ENCODE results near the gene CUBN. TPM values are rescaled to one million over a fixed set of nuclear protein-coding genes. Genes with fewer than 3 reads are reported as not detected.

CUBN gene
- polyA plus RNA-seq, 1 donor, result 3.7 TPM

- DNase-seq (ENCODE audit: low read depth), result no peak
Measured at GRCh38 chr10:17073725-17074540, 55.7 kb downstream of the CUBN start.

DNA sequence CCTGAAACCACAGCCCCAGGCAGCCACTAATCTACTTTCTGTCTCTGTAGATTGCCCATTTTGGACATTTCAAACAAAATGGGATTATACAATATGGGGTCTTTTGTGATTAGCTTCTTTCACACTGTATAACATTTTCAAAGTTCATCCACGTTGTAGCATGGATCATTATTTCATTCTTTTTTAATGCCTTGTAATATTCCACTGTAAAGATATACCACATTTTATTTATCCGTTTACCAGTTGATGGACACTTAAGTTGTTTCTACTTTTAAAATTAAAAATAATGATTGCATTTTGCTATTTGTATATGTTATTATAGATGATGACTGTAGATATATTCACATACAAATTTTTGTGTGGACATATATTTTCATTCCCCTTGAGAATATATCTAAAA, 60.7 kb downstream of the CUBN start:
- DNase-seq (ENCODE audit: low read depth), result no peak

DNA sequence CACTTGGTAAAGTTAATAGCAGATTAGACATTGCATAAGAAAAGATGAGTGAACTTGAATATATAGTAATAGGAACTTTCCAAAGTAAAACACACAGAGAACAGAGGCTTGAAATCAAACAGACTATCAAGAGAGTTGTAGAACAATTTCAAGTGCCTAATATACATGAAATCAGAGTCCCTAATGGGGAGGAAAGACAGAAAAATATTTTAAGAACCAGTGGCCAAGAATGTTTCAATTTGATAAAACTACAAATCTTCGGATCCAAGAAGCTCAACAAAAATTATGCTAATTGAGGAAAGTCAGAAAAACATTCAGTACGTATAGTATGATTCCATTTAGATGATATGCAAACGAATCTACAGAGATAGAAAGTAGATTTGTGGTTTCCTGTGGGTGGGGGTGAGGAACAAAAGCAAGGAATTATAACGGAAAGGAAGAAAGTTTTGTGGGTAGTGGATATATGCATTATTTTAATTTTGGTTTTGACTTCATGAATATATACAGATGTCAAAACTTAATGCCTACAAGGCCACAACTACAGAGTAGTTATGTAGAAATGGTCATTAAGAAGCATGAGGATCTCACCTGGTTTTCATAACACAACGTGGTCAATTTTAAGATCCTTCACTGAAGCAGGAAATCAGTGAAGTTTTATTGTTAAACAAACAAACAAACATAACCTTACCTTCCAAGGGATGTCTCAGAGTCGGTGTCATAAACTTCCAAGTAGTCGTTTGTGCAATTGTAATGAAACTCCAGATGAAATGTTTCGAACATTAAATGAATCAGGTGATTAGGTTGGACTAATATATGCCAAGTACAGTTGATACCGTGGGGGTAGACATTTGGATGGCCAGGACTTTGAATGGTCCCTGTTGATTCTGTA, 62.0 kb downstream of the CUBN start:
- no peak for DNase-seq (ENCODE audit: low read depth)

DNA sequence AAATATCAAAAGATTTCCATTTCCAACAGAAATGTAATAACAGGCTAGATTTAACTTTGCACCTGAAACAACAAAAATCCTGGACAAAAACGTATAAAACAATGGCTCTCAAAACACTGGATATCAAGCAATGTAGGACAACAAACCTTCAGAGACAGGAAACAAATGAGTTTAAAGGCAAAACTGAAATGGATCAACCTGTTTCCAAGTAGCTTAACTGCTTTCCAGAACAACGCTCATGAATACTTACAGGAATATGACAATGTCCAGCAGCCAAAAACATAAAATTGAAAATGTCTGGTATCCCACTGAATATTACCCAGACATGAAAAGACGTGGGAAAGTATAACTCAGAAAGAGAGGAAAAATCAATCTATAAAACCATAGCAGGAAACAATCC, 62.8 kb downstream of the CUBN start:
- no peak for DNase-seq (ENCODE audit: low read depth)

DNA sequence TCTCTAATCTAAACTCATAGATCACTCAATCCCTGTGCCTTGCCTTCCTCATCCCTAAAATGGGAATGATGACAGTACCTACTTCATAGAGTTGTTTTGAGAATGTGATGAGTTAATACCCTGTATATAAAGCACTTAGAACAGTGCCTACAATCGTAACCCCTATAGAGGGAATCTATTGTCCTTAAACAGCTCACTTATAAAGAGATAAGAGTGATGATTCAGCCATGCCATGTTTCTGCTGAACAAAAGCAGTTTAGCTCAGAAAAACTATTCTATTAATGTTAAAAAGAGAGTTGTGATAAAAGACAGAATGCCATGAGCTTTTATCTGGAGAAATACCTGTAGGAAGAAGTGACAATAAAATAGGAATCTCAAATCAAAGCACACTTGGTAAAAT, 63.6 kb downstream of the CUBN start:
- DNase-seq (ENCODE audit: low read depth), result no peak

- no peak for DNase-seq (ENCODE audit: low read depth)
Measured at GRCh38 chr10:17065273-17065672, 64.3 kb downstream of the CUBN start.

- DNase-seq (ENCODE audit: low read depth), result no peak
Measured at GRCh38 chr10:17064435-17064834, 65.2 kb downstream of the CUBN start.

GRCh38 chr10:17062955-17063484, 66.6 kb downstream of the CUBN start:
- DNase-seq (ENCODE audit: low read depth), result no peak

GRCh38 chr10:17062493-17062892, 67.1 kb downstream of the CUBN start:
- no peak for DNase-seq (ENCODE audit: low read depth)

DNA sequence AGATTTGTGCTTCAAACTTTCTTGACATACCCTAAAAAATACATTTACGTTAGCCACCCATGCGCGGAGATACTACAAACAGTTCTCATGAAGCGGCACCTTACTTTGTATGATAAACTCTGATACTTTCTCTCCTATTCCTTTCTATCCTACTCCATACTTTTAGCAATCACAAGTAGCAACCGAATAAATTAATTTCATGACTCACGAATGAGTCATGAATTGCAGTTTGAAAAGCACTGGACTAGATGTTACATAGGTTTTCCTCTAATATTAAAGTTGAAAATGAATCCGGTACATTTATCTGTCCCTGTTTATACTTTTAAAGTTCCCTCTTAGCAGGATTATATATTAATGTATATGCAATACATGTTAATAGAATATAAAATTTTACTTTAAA, 67.6 kb downstream of the CUBN start:
- DNase-seq (ENCODE audit: low read depth), result no peak

DNA sequence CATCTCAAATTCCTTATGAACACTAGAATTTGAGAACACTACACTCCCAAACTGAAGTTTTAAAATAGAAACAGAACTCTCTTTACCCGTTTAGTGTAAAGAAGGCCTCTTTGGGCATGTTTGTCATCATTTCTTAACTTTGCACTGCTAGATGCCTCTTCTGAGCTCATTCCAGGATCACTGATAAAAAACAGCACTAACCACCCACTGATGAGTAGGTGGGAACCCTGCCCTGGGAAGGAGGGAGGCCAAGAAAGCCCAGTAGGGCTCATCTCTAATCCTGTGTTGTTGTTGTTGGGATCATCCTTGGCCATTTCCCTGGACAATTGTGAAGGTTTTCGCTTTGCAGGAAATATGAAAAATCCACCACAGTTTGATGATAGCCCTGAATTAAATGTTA, 68.2 kb downstream of the CUBN start:
- DNase-seq (ENCODE audit: low read depth), result no peak

DNA sequence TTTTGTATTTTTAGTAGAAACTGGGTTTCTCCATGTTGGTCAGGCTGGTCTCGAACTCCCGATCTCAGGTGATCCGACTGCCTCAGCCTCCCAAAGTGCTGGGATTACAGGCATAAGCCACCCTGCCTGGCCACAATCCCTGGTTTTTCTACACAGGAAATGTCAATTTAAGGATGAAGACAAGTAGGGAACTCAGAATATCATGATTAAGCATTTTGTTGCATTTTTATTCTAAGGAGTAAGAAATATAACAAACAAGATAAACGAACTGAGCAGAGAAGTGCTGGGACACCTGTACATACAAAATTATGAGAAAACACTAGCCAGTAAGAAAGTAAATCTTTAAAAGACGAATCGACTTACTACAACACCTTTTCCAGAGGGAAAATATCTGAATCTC, 69.3 kb downstream of the CUBN start:
- DNase-seq (ENCODE audit: low read depth), result no peak

DNA sequence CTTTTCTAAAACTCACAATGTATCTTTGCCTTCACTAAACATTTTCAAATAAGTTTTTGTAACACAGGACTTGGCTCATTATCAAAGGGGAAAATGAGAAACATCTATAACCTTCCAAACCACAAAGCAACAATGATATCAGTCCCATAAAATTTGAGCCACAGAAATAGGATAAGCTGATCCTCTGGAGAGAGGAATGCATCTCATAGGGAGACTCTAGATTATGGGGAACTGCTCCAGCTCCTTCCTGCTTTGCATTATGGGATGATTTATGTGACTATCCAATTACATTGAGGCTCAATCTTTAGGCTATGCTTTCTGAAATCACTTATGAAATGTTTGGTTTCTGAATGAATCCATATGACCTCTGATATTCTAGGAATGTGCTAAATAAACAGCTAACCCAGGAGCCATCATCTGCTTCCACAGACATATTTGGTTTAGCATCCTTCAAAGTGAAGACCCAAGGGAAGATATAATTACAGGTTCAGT, 70.4 kb downstream of the CUBN start:
- DNase-seq (ENCODE audit: low read depth), result no peak

DNA sequence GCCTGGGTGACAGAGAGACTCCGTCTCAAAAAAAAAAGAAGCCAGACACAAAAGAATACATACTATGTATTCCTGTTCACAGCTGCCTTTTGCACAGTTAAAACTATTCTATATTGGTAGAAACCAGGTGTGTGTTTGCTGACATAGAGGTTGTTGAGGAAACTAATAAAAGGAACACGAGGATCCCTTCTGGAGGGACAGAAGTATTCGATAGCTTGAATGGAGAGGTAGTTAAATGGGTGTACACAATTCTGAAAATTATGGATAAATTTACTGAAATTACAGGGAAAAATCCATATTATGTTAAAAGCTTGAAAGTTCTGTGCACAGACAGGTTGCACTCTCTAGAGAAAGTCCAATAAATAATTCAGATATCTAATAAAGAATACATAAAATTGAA, 71.5 kb downstream of the CUBN start:
- DNase-seq (ENCODE audit: low read depth), result no peak

- no peak for DNase-seq (ENCODE audit: low read depth)
Measured at GRCh38 chr10:17056781-17057428, 72.7 kb downstream of the CUBN start.

- DNase-seq (ENCODE audit: low read depth), result no peak
Measured at GRCh38 chr10:17053513-17053912, 76.1 kb downstream of the CUBN start.

- no peak for DNase-seq (ENCODE audit: low read depth)
Measured at GRCh38 chr10:17053061-17053460, 76.5 kb downstream of the CUBN start.

GRCh38 chr10:17051851-17052250, 77.8 kb downstream of the CUBN start:
- DNase-seq (ENCODE audit: low read depth), result no peak

DNA sequence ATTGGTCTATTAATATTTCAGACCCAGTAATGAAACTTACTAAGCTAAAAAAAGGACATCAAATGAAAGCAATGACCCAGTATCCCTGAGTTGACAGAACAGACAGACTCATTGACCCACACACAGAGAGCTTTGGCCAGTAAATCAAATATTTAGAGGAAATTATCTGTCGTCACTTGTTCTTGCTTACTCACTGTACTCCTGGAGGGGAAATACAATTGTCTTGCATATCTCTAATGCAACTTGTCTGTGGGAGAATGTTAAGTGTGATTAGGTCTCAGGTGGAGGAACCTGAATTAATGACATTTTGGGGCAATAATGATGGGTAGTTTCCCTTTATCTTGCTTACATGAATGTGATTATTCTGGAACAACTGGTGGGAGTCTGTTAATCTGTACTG, 80.4 kb downstream of the CUBN start:
- DNase-seq (ENCODE audit: low read depth), result no peak

GRCh38 chr10:17047908-17048307, 81.7 kb downstream of the CUBN start:
- DNase-seq (ENCODE audit: low read depth), result no peak

GRCh38 chr10:17046989-17047388, 82.6 kb downstream of the CUBN start:
- no peak for DNase-seq (ENCODE audit: low read depth)

- no peak for DNase-seq (ENCODE audit: low read depth)
Measured at GRCh38 chr10:17043586-17043985, 86.0 kb downstream of the CUBN start.

Measured in forelimb muscle (tissue), 1 donor.